ENCODE measurements around the gene PSMD2.

GRCh38 chr3:184335291-184335660 is 36.2 kb downstream of the PSMD2 start:
- TF ChIP-seq EZH2 (IDR thresholded peaks at IDR 0.05; ENCODE audit: borderline replicate concordance, low read depth, low read length, poor library complexity, severe bottlenecking) (no peak), CTCF (conservative IDR thresholded peaks at IDR 0.05; ENCODE audit: low read depth, low read length) (no peak)
